ENCODE measurements around the gene TRHDE.

Gene TRHDE

GRCh38 chr12:72560003-72560769, 288.0 kb downstream of the TRHDE start:
- Histone ChIP-seq H3K9me3 (ENCODE audit: severe bottlenecking) (no peaks in the 10 kb centered on the region), H3K4me3 (ENCODE audit: low read depth, low read length) (no peak overlapping the region), H3K36me3 (no peaks in the 10 kb centered on the region), H3K27ac (no peak overlapping the region), H3K27me3 (ENCODE audit: insufficient read depth, low read depth, severe bottlenecking) (no peaks in the 10 kb centered on the region)
- no peak for DNase-seq
- TF ChIP-seq CTCF (IDR thresholded peaks at IDR 0.05; ENCODE audit: low read depth, low read length): no peak

GRCh38 chr12:72570601-72571000, 298.4 kb downstream of the TRHDE start:
- no peak overlapping the region for H3K27ac ChIP-seq
- H3K4me3 ChIP-seq (ENCODE audit: low read depth, low read length): no peak overlapping the region
- H3K9me3 ChIP-seq (ENCODE audit: severe bottlenecking): no peaks in the 10 kb centered on the region
- peak; percentile 58 for TF ChIP-seq CTCF (IDR thresholded peaks at IDR 0.05; ENCODE audit: low read depth, low read length)
- peak; percentile 53 for DNase-seq
- no peaks in the 10 kb centered on the region for H3K27me3 ChIP-seq (ENCODE audit: insufficient read depth, low read depth, severe bottlenecking)
- no peaks in the 10 kb centered on the region for H3K36me3 ChIP-seq

- TF ChIP-seq CTCF (IDR thresholded peaks at IDR 0.05; ENCODE audit: low read depth, low read length): no peak
- Histone ChIP-seq H3K4me3 (ENCODE audit: low read depth, low read length) (no peak overlapping the region), H3K36me3 (no peaks in the 10 kb centered on the region), H3K27ac (no peak overlapping the region), H3K27me3 (ENCODE audit: insufficient read depth, low read depth, severe bottlenecking) (no peaks in the 10 kb centered on the region), H3K9me3 (ENCODE audit: severe bottlenecking) (no peaks in the 10 kb centered on the region)
- DNase-seq: no peak
Observed at GRCh38 chr12:72574138-72574537, 302.0 kb downstream of the TRHDE start.

GRCh38 chr12:72578327-72578726, 306.2 kb downstream of the TRHDE start:
- TF ChIP-seq CTCF (IDR thresholded peaks at IDR 0.05; ENCODE audit: low read depth, low read length): no peak

GRCh38 chr12:72586456-72586855, 314.3 kb downstream of the TRHDE start:
- Histone ChIP-seq H3K27ac (no peak overlapping the region), H3K27me3 (ENCODE audit: insufficient read depth, low read depth, severe bottlenecking) (no peaks in the 10 kb centered on the region), H3K36me3 (no peaks in the 10 kb centered on the region), H3K4me3 (ENCODE audit: low read depth, low read length) (no peak overlapping the region), H3K9me3 (ENCODE audit: severe bottlenecking) (no peaks in the 10 kb centered on the region)
- no peak for DNase-seq
- TF ChIP-seq CTCF (IDR thresholded peaks at IDR 0.05; ENCODE audit: low read depth, low read length): no peak

More at GRCh38 chr12:72578327-72578726, 306.2 kb downstream of the TRHDE start:
- no peaks in the 10 kb centered on the region for H3K27me3 ChIP-seq (ENCODE audit: insufficient read depth, low read depth, severe bottlenecking)
- DNase-seq: no peak
- H3K4me3 ChIP-seq (ENCODE audit: low read depth, low read length): no peak overlapping the region
- H3K36me3 ChIP-seq: no peaks in the 10 kb centered on the region
- no peaks in the 10 kb centered on the region for H3K9me3 ChIP-seq (ENCODE audit: severe bottlenecking)
- H3K27ac ChIP-seq: no peak overlapping the region

GRCh38 chr12:72602581-72602980, 330.4 kb downstream of the TRHDE start:
- no peak for DNase-seq
- Histone ChIP-seq H3K36me3 (no peaks in the 10 kb centered on the region), H3K4me3 (ENCODE audit: low read depth, low read length) (no peak overlapping the region), H3K9me3 (ENCODE audit: severe bottlenecking) (no peaks in the 10 kb centered on the region), H3K27me3 (ENCODE audit: insufficient read depth, low read depth, severe bottlenecking) (no peaks in the 10 kb centered on the region), H3K27ac (no peak overlapping the region)
- TF ChIP-seq CTCF (IDR thresholded peaks at IDR 0.05; ENCODE audit: low read depth, low read length): no peak

All from WERI-Rb-1 (cell line).